WTC11 (cell line): ENCODE measurements around the gene SMIM44.
"Not testable (repeated sequence)": the region's sequence is repeated elsewhere in the genome, so short reads cannot be mapped to it uniquely, and the experiment has no call there.

Experiments
- CBFB ChIP-seq: sonication (generic); formaldehyde crosslinking; IDR thresholded peaks from 2 replicates; pipeline ENCODE4 v1.8.1; 2022; ENCODE audit warnings: mild to moderate bottlenecking, low read depth, missing genetic modification reagents
- CREB1 ChIP-seq: sonication (generic); formaldehyde crosslinking; IDR thresholded peaks from 2 replicates; pipeline ENCODE4 v1.8.0; 2023; ENCODE audit warnings: mild to moderate bottlenecking, missing genetic modification reagents
- ETV6 ChIP-seq: sonication (generic); formaldehyde crosslinking; IDR thresholded peaks from 2 replicates; pipeline ENCODE4 v1.8.1; 2022; ENCODE audit warnings: mild to moderate bottlenecking, missing genetic modification reagents
- FOXJ3 ChIP-seq: sonication (generic); formaldehyde crosslinking; IDR thresholded peaks from 2 replicates; pipeline ENCODE4 v1.9.0; 2021; ENCODE audit warnings: missing genetic modification reagents, mild to moderate bottlenecking, borderline replicate concordance
- GABPB1 ChIP-seq: sonication (generic); formaldehyde crosslinking; IDR thresholded peaks from 2 replicates; pipeline ENCODE4 v1.8.1; 2023; ENCODE audit warnings: mild to moderate bottlenecking, missing genetic modification reagents
- PRRX2 ChIP-seq: fragments of 250-450 bp; sonication (Bioruptor Pico); IDR thresholded peaks from 2 replicates; pipeline ENCODE4 v1.8.0; 2021; ENCODE audit warnings: mild to moderate bottlenecking
- SMAD3 ChIP-seq: sonication (generic); formaldehyde crosslinking; IDR thresholded peaks from 2 replicates; pipeline ENCODE4 v1.8.0; 2022; ENCODE audit warnings: missing genetic modification reagents, mild to moderate bottlenecking, borderline replicate concordance
- TCF7 ChIP-seq: sonication (generic); formaldehyde crosslinking; IDR thresholded peaks from 2 replicates; pipeline ENCODE4 v1.8.0; 2022; ENCODE audit warnings: mild to moderate bottlenecking, low read depth, missing genetic modification reagents, moderate library complexity
- TEAD4 ChIP-seq: sonication (generic); formaldehyde crosslinking; IDR thresholded peaks from 2 replicates; pipeline ENCODE4 v1.8.0; 2022; ENCODE audit warnings: mild to moderate bottlenecking, missing genetic modification reagents
- TF ChIP-seq, protein P1 (sequence below): sonication (generic); formaldehyde crosslinking; IDR thresholded peaks from 2 replicates; pipeline ENCODE4 v1.8.1; 2023; ENCODE audit warnings: mild to moderate bottlenecking, missing genetic modification reagents
- TF ChIP-seq, protein P2 (sequence below): fragments of 200-600 bp; IDR thresholded peaks from 2 replicates; pipeline ENCODE4 v1.8.0; 2022; ENCODE audit warnings: antibody characterized with exemption
- TF ChIP-seq, protein P3 (sequence below): sonication (generic); formaldehyde crosslinking; IDR thresholded peaks from 2 replicates; pipeline ENCODE4 v1.8.1; 2023; ENCODE audit warnings: mild to moderate bottlenecking, missing genetic modification reagents
- TF ChIP-seq, protein P4 (sequence below): sonication (generic); formaldehyde crosslinking; IDR thresholded peaks from 2 replicates; pipeline ENCODE4 v1.8.0; 2022; ENCODE audit warnings: mild to moderate bottlenecking, missing genetic modification reagents
- TF ChIP-seq, protein P5 (sequence below): sonication (generic); formaldehyde crosslinking; IDR thresholded peaks from 2 replicates; pipeline ENCODE4 v1.8.0; 2022; ENCODE audit warnings: mild to moderate bottlenecking, missing genetic modification reagents

DNA sequence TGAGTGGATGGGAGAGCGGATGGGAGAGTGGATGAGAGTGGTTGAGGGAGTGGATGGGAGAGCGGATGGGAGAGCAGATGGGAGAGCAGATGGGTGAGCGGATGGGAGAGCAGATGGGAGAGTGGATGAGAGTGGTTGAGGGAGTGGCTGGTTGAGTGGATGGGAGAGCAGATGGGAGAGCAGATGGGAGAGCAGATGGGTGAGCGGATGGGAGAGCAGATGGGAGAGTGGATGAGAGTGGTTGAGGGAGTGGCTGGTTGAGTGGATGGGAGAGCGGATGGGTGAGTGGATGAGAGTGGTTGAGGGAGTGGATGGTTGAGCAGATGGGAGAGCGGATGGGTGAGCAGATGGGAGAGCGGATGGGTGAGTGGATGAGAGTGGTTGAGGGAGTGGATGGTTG lies 46.1 kb upstream of the SMIM44 start:
- TF ChIP-seq PRRX2 (CRISPR knock-in tag); GABPB1; FOXJ3; CBFB (CRISPR knock-in tag); ETV6 (CRISPR knock-in tag); TEAD4; TCF7 (CRISPR knock-in tag); SMAD3 (CRISPR knock-in tag); CREB1 (CRISPR knock-in tag): not testable (repeated sequence)
- TF ChIP-seq, protein P1, sequence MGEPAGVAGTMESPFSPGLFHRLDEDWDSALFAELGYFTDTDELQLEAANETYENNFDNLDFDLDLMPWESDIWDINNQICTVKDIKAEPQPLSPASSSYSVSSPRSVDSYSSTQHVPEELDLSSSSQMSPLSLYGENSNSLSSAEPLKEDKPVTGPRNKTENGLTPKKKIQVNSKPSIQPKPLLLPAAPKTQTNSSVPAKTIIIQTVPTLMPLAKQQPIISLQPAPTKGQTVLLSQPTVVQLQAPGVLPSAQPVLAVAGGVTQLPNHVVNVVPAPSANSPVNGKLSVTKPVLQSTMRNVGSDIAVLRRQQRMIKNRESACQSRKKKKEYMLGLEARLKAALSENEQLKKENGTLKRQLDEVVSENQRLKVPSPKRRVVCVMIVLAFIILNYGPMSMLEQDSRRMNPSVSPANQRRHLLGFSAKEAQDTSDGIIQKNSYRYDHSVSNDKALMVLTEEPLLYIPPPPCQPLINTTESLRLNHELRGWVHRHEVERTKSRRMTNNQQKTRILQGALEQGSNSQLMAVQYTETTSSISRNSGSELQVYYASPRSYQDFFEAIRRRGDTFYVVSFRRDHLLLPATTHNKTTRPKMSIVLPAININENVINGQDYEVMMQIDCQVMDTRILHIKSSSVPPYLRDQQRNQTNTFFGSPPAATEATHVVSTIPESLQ (CRISPR knock-in tag) = not testable (repeated sequence)
- TF ChIP-seq, protein P2, sequence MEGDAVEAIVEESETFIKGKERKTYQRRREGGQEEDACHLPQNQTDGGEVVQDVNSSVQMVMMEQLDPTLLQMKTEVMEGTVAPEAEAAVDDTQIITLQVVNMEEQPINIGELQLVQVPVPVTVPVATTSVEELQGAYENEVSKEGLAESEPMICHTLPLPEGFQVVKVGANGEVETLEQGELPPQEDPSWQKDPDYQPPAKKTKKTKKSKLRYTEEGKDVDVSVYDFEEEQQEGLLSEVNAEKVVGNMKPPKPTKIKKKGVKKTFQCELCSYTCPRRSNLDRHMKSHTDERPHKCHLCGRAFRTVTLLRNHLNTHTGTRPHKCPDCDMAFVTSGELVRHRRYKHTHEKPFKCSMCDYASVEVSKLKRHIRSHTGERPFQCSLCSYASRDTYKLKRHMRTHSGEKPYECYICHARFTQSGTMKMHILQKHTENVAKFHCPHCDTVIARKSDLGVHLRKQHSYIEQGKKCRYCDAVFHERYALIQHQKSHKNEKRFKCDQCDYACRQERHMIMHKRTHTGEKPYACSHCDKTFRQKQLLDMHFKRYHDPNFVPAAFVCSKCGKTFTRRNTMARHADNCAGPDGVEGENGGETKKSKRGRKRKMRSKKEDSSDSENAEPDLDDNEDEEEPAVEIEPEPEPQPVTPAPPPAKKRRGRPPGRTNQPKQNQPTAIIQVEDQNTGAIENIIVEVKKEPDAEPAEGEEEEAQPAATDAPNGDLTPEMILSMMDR = not testable (repeated sequence)
- TF ChIP-seq, protein P3, sequence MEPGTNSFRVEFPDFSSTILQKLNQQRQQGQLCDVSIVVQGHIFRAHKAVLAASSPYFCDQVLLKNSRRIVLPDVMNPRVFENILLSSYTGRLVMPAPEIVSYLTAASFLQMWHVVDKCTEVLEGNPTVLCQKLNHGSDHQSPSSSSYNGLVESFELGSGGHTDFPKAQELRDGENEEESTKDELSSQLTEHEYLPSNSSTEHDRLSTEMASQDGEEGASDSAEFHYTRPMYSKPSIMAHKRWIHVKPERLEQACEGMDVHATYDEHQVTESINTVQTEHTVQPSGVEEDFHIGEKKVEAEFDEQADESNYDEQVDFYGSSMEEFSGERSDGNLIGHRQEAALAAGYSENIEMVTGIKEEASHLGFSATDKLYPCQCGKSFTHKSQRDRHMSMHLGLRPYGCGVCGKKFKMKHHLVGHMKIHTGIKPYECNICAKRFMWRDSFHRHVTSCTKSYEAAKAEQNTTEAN = not testable (repeated sequence)
- TF ChIP-seq, protein P4, sequence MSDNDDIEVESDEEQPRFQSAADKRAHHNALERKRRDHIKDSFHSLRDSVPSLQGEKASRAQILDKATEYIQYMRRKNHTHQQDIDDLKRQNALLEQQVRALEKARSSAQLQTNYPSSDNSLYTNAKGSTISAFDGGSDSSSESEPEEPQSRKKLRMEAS (CRISPR knock-in tag) = not testable (repeated sequence)
- TF ChIP-seq, protein P5, sequence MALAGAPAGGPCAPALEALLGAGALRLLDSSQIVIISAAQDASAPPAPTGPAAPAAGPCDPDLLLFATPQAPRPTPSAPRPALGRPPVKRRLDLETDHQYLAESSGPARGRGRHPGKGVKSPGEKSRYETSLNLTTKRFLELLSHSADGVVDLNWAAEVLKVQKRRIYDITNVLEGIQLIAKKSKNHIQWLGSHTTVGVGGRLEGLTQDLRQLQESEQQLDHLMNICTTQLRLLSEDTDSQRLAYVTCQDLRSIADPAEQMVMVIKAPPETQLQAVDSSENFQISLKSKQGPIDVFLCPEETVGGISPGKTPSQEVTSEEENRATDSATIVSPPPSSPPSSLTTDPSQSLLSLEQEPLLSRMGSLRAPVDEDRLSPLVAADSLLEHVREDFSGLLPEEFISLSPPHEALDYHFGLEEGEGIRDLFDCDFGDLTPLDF = not testable (repeated sequence)
